ENCODE results near the gene TMSB10.

TMSB10 gene

GRCh38 chr2:84905181-84906107, at the start of gene TMSB10:
TMSB10 (plus strand) TSS chr2:84905656.
- ATAC-seq, result peak; percentile 82
- TF ChIP-seq ARNTL (CRISPR knock-in tag; IDR thresholded peaks at IDR 0.05; ENCODE audit: borderline replicate concordance, low read depth), result no peak
- TF ChIP-seq CSRNP3 (CRISPR knock-in tag; IDR thresholded peaks at IDR 0.05), result no peak
- TF ChIP-seq TCF4 (CRISPR knock-in tag; IDR thresholded peaks at IDR 0.05; ENCODE audit: borderline replicate concordance), result no peak
- TF ChIP-seq PATZ1 (CRISPR knock-in tag; IDR thresholded peaks at IDR 0.05; ENCODE audit: borderline replicate concordance), result 0 out of 2 replicates have a peak, but pooled peaks have one; percentile 16
- no peak for TF ChIP-seq PPARA (CRISPR knock-in tag; IDR thresholded peaks at IDR 0.05; ENCODE audit: borderline replicate concordance)
- 0 out of 2 replicates have a peak, but pooled peaks have one; percentile 35 for TF ChIP-seq ZFP3 (CRISPR knock-in tag; IDR thresholded peaks at IDR 0.05)
- TF ChIP-seq ZNF70 (CRISPR knock-in tag; IDR thresholded peaks at IDR 0.05), result no peak
- TF ChIP-seq ZC3H10 (CRISPR knock-in tag; IDR thresholded peaks at IDR 0.05), result 0 out of 2 replicates have a peak, but pooled peaks have one; percentile 3
- TF ChIP-seq ZFP30 (CRISPR knock-in tag; IDR thresholded peaks at IDR 0.05), result no peak
- TF ChIP-seq BACH2 (CRISPR knock-in tag; IDR thresholded peaks at IDR 0.05; ENCODE audit: borderline replicate concordance), result no peak
- TF ChIP-seq GLIS3 (CRISPR knock-in tag; IDR thresholded peaks at IDR 0.05), result no peak
- no peak for TF ChIP-seq ISL1 (CRISPR knock-in tag; IDR thresholded peaks at IDR 0.05)
- TF ChIP-seq TSHZ2 (CRISPR knock-in tag; IDR thresholded peaks at IDR 0.05), result no peak
- no peak for TF ChIP-seq OSR1 (CRISPR knock-in tag; IDR thresholded peaks at IDR 0.05)
- no peak for TF ChIP-seq RARB (CRISPR knock-in tag; IDR thresholded peaks at IDR 0.05)
- no peak for TF ChIP-seq CREB5 (CRISPR knock-in tag; IDR thresholded peaks at IDR 0.05; ENCODE audit: low read depth)
- no peak for TF ChIP-seq TOX (CRISPR knock-in tag; IDR thresholded peaks at IDR 0.05; ENCODE audit: borderline replicate concordance)
- TF ChIP-seq POU6F1 (CRISPR knock-in tag; IDR thresholded peaks at IDR 0.05; ENCODE audit: borderline replicate concordance, low read depth), result no peak

- TF ChIP-seq CSRNP3 (CRISPR knock-in tag; IDR thresholded peaks at IDR 0.05) (no peak), ZFP30 (CRISPR knock-in tag; IDR thresholded peaks at IDR 0.05) (no peak), TCF4 (CRISPR knock-in tag; IDR thresholded peaks at IDR 0.05; ENCODE audit: borderline replicate concordance) (no peak), PPARA (CRISPR knock-in tag; IDR thresholded peaks at IDR 0.05; ENCODE audit: borderline replicate concordance) (no peak), POU6F1 (CRISPR knock-in tag; IDR thresholded peaks at IDR 0.05; ENCODE audit: borderline replicate concordance, low read depth) (no peak), RARB (CRISPR knock-in tag; IDR thresholded peaks at IDR 0.05) (no peak), ESRRG (CRISPR knock-in tag; IDR thresholded peaks at IDR 0.05) (no peak), GLIS3 (CRISPR knock-in tag; IDR thresholded peaks at IDR 0.05) (no peak), ZC3H10 (CRISPR knock-in tag; IDR thresholded peaks at IDR 0.05) (no peak), ZNF70 (CRISPR knock-in tag; IDR thresholded peaks at IDR 0.05) (no peak), ZNF565 (CRISPR knock-in tag; conservative IDR thresholded peaks at IDR 0.05; ENCODE audit: low read depth) (no peak), ZFP3 (CRISPR knock-in tag; IDR thresholded peaks at IDR 0.05) (no peak), ARNTL (CRISPR knock-in tag; IDR thresholded peaks at IDR 0.05; ENCODE audit: borderline replicate concordance, low read depth) (no peak), PATZ1 (CRISPR knock-in tag; IDR thresholded peaks at IDR 0.05; ENCODE audit: borderline replicate concordance) (no peak), ISL1 (CRISPR knock-in tag; IDR thresholded peaks at IDR 0.05) (no peak), CSDC2 (CRISPR knock-in tag; IDR thresholded peaks at IDR 0.05) (no peak)
- no peak for ATAC-seq
Observed at GRCh38 chr2:84855731-84856130, 49.7 kb upstream of the TMSB10 start.

Data from SK-N-SH treated with all-trans-retinoic acid at 6 μM for 48 hours (cell line).